ENCODE results near the gene DOLK.

DOLK gene

GRCh38 chr9:128933731-128934130 is 13.7 kb downstream of the DOLK start:
- no peak for DNase-seq (ENCODE audit: low read depth in 3 of 3)

- DNase-seq (ENCODE audit: low read depth in 3 of 3), result no peak
These were observed 17.8 kb downstream of the DOLK start for GRCh38 chr9:128929560-128929959.

- no peak for DNase-seq (ENCODE audit: low read depth in 3 of 3)
These were observed 18.8 kb downstream of the DOLK start for GRCh38 chr9:128928624-128929023.

- DNase-seq (ENCODE audit: low read depth in 3 of 3), result peak; percentile 26 to 46 (median 40)
These were observed 19.5 kb downstream of the DOLK start for GRCh38 chr9:128927731-128928411.

GRCh38 chr9:128923493-128923883 is 23.9 kb downstream of the DOLK start:
- no peak for DNase-seq (ENCODE audit: low read depth in 3 of 3)

- no peak for DNase-seq (ENCODE audit: low read depth in 3 of 3)
These were observed 25.3 kb downstream of the DOLK start for GRCh38 chr9:128921881-128922763.

- no peak for DNase-seq (ENCODE audit: low read depth in 3 of 3)
These were observed 26.9 kb downstream of the DOLK start, which contains the start of gene PHYHD1 for GRCh38 chr9:128920381-128921058. Gene PHYHD1, plus strand, starts transcription at chr9:128920982. Its CDS starts 1,342 bp downstream, at chr9:128922324.

GRCh38 chr9:128919402-128920089 is 27.9 kb downstream of the DOLK start:
- no peak for DNase-seq (ENCODE audit: low read depth in 3 of 3)

GRCh38 chr9:128918921-128919320 is 28.5 kb downstream of the DOLK start:
- DNase-seq (ENCODE audit: low read depth in 3 of 3), result no peak

GRCh38 chr9:128917151-128917849 is 30.1 kb downstream of the DOLK start:
- no peak for DNase-seq (ENCODE audit: low read depth in 3 of 3)

- DNase-seq (ENCODE audit: low read depth in 3 of 3), result no peak
These were observed 30.7 kb downstream of the DOLK start for GRCh38 chr9:128916745-128917144.

- DNase-seq (ENCODE audit: low read depth in 3 of 3), result no peak
These were observed 31.2 kb downstream of the DOLK start for GRCh38 chr9:128916204-128916603.

- DNase-seq (ENCODE audit: low read depth in 3 of 3), result no peak
These were observed 33.2 kb downstream of the DOLK start for GRCh38 chr9:128913995-128914772.

GRCh38 chr9:128913048-128913900 is 34.1 kb downstream of the DOLK start:
- no peak for DNase-seq (ENCODE audit: low read depth in 3 of 3)

GRCh38 chr9:128912270-128912853 is 35.0 kb downstream of the DOLK start:
- no peak for DNase-seq (ENCODE audit: low read depth in 3 of 3)

GRCh38 chr9:128911529-128912035 is 35.8 kb downstream of the DOLK start:
- no peak for DNase-seq (ENCODE audit: low read depth in 3 of 3)

- no peak for DNase-seq (ENCODE audit: low read depth in 3 of 3)
These were observed 36.5 kb downstream of the DOLK start for GRCh38 chr9:128910906-128911305.

- no peak for DNase-seq (ENCODE audit: low read depth in 3 of 3)
These were observed 37.5 kb downstream of the DOLK start for GRCh38 chr9:128909859-128910258.

GRCh38 chr9:128908372-128908771 is 39.0 kb downstream of the DOLK start:
- no peak for DNase-seq (ENCODE audit: low read depth in 3 of 3)
